GF-D8 (cell line): ENCODE results near the gene VTI1B.

Experiments
- DNase-seq: peaks from one replicate; lab custom pipeline; 2025; lab: John Stamatoyannopoulos, UW

Gene VTI1B

GRCh38 chr14:67679006-67679405 is 4.6 kb upstream of the VTI1B start:
- DNase-seq, result no peak

- no peak for DNase-seq
Measured at GRCh38 chr14:67675219-67675582, 769 bp upstream of the VTI1B start.

GRCh38 chr14:67674139-67674479 is 323 bp downstream of the VTI1B start:
- DNase-seq, result no peak

- no peak for DNase-seq
Measured at GRCh38 chr14:67673451-67673850, 981 bp downstream of the VTI1B start.

- DNase-seq, result no peak
Measured at GRCh38 chr14:67668559-67668958, 5.9 kb downstream of the VTI1B start.

- no peak for DNase-seq
Measured at GRCh38 chr14:67666750-67667449, 7.5 kb downstream of the VTI1B start.

GRCh38 chr14:67665868-67666267 is 8.6 kb downstream of the VTI1B start:
- no peak for DNase-seq

GRCh38 chr14:67663633-67664032 is 10.8 kb downstream of the VTI1B start:
- no peak for DNase-seq

- DNase-seq, result no peak
Measured at GRCh38 chr14:67653651-67654280, 20.7 kb downstream of the VTI1B start.

GRCh38 chr14:67652189-67652588 is 22.2 kb downstream of the VTI1B start:
- no peak for DNase-seq

GRCh38 chr14:67650694-67651093 is 23.7 kb downstream of the VTI1B start:
- DNase-seq, result no peak

- no peak for DNase-seq
Measured at GRCh38 chr14:67650151-67650550, 24.3 kb downstream of the VTI1B start.

GRCh38 chr14:67646131-67646530 is 28.3 kb downstream of the VTI1B start:
- DNase-seq, result no peak

GRCh38 chr14:67645414-67645813 is 29.0 kb downstream of the VTI1B start:
- DNase-seq, result no peak

- DNase-seq, result no peak
Measured at GRCh38 chr14:67644428-67644827, 30.0 kb downstream of the VTI1B start.

- DNase-seq, result no peak
Measured at GRCh38 chr14:67643713-67644112, 30.7 kb downstream of the VTI1B start.

- no peak for DNase-seq
Measured at GRCh38 chr14:67641902-67642749, 32.3 kb downstream of the VTI1B start.

GRCh38 chr14:67641480-67641879 is 33.0 kb downstream of the VTI1B start:
- no peak for DNase-seq

- DNase-seq, result no peak
Measured at GRCh38 chr14:67638642-67639041, 35.8 kb downstream of the VTI1B start.

GRCh38 chr14:67636361-67636919 is 38.0 kb downstream of the VTI1B start:
- no peak for DNase-seq

GRCh38 chr14:67633451-67634147 is 40.8 kb downstream of the VTI1B start:
- DNase-seq, result no peak

GRCh38 chr14:67630938-67631337 is 43.5 kb downstream of the VTI1B start:
- DNase-seq, result no peak
